DMS53 treated with DMSO at 0.1 percent for 48 hours (cell line): ENCODE results near the gene HDGFL3.
"Not testable (repeated sequence)": the region's sequence is repeated elsewhere in the genome, so short reads cannot be mapped to it uniquely, and the experiment has no call there.

Experiments
- DNase-seq: peaks from one replicate; lab custom pipeline; 2025; ENCODE audit not compliant: unreplicated experiment; lab: John Stamatoyannopoulos, UW

The HDGFL3 gene

DNA sequence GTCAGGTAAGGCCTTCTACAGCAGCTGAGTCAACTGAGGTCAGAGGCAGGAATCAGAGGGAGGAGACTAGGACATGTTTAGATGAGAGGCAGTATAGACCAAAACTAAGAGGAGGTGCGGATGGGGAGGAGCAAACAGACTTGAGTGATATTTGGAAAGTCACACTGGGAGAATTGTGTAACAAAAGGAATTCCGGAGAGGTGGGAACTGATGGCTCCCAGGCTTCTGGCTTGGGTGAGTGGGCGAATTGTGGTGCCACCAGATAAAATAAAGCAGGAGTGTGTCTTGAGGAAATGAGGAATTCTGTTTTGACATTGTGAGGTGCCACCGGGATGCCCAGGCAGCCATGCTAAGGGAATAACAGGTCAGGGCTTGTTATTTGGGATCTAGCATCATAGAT is 103.5 kb downstream of the HDGFL3 start:
- no peak for DNase-seq

- no peak for DNase-seq
Observed at GRCh38 chr15:83102346-83102745, 105.3 kb downstream of the HDGFL3 start.

- DNase-seq = no peak
Observed at GRCh38 chr15:83100097-83100646, 107.5 kb downstream of the HDGFL3 start.

GRCh38 chr15:83099290-83099689 is 108.3 kb downstream of the HDGFL3 start:
- no peak for DNase-seq

- no peak for DNase-seq
Observed at GRCh38 chr15:83098079-83098478, 109.5 kb downstream of the HDGFL3 start.

GRCh38 chr15:83094583-83094982 is 113.0 kb downstream of the HDGFL3 start:
- DNase-seq = no peak

DNA sequence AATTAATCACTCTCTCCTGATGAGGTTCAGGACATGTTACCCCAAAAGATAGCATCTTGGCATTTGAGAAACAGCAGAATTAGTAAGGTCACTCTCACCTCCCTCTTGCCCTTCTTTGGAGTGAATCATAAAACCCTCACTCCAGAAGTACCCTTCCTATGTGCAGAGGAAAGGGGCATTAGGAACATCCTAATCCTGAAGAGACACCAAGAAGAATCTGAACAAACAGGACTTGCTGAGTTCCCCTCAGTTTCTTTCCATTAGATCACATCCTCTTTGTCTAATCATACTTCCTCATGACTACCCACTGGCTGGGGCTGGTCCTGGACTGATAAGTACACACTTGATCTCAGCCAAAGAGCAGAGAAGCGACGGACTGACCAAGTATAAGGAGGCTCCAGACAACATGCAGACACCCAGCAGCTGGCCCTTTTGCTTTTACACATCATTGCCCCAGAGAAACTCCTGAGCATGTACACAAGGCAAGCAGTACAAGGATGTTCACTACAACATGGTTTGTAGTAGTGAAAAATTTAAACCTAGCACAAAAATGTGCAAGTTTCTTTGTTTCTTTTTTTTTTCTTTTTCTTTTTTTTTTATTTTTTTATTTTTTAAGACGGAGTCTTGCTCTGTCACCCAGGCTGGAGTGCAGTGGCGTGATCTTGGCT is 115.2 kb downstream of the HDGFL3 start:
- peak; percentile 49 for DNase-seq

DNA sequence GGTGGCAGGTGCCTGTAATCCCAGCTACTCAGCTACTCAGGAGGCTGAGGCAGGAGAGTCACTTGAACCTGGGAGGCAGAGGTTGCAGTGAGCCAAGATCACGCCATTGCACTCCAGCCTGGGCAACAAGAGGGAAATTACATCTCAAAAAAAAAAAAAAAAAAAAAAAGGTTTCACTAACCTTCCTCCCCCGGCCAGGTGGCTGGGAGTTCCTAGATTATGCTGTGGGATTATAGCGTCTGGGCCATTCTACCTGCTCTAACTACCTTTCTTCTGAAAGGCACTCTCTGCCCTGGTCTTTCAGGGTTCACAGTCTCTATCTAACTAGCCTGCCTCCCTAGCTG is 115.7 kb downstream of the HDGFL3 start:
- not testable (repeated sequence) for DNase-seq

GRCh38 chr15:83090465-83090864 is 117.2 kb downstream of the HDGFL3 start:
- no peak for DNase-seq

GRCh38 chr15:83088876-83089275 is 118.7 kb downstream of the HDGFL3 start:
- DNase-seq = no peak

DNA sequence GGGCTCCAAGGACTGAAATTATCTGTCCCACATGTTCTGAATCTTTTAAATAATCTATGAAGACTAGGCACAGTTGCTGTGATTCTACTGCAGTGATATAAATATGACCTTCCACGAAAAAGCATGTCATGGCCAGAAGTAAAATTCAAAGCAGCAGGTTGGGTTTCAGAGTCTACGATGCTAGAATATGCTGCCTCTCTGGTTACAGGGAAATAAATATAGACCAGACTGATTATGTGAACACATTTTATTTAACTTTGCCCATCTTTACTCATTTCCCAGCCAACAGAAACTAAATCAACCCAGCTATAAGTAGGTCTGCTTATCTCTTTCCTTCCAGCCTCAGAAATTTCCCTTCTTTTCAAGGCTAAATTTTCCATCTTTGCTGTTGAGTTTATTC is 120.0 kb downstream of the HDGFL3 start:
- DNase-seq = no peak

- not testable (repeated sequence) for DNase-seq
Observed at GRCh38 chr15:83085864-83086552, 121.6 kb downstream of the HDGFL3 start.

DNA sequence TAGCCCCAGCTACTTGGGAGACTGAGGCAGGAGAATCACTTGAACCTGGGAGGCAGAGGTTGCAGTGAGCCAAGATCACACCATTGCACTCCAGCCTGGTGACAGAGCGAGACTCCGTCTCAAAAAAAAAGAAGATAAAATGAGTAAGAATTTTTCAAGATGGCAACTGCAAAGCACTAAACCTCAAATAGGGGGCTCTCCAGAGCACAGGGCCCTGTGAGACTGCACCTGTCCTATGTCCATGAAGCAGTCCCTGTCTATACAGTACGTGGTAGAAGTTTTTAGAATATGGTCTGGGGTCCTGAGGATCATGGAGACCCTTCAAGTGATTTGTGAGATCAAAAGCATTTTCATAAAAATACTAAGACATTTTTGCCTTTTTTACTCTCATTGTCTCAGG is 122.2 kb downstream of the HDGFL3 start:
- not testable (repeated sequence) for DNase-seq

DNA sequence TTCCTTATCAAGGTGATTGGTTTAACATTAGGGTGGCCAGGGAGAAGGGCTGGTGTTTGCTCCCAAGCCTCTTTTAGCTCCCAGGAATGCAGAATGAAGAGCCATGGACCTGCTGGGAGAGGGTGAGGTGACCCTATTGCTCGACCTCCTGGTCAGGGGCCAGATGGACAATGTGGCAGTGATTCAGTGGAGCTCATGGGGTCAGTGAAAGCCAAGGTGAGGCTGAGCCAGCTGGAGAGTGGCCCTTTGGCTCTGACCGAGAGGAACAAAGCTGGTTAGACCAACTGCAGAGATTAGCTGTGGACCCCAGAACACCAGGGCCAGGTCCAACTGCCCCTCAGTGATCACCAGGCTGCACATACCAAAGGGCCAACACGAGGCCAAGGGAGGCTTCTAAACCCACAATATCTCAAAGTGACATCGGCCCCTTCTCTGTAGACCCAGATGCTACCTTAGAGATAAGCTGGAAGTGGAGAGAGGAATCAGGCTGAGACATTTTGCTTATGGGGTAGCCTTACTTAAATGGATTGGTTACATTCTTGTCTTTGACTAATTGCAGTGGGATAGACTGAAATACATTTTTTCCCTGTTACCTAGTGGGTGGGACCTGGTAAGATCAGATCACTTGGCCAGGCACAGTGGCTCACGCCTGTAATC is 124.8 kb downstream of the HDGFL3 start:
- no peak for DNase-seq

- no peak for DNase-seq
Observed at GRCh38 chr15:83081256-83082014, 126.2 kb downstream of the HDGFL3 start.

- DNase-seq = no peak
Observed at GRCh38 chr15:83078712-83079111, 128.9 kb downstream of the HDGFL3 start.
